H9 (cell line): ENCODE measurements around the gene ECD. TPM values are rescaled to one million over a fixed set of nuclear protein-coding genes. Genes with fewer than 3 reads are reported as not detected.
"Not testable (repeated sequence)": the region's sequence is repeated elsewhere in the genome, so short reads cannot be mapped to it uniquely, and the experiment has no call there.

Experiments used
- DNase-seq: peaks from one replicate; pipeline ENCODE4 v3.0.0-alpha.2; 2017
- H2AFZ ChIP-seq: one replicate; pipeline ENCODE4 v1.6.1; 2013; ENCODE audit warnings: mild to moderate bottlenecking, low read length, control low read depth, moderate library complexity
- H2AK5ac ChIP-seq: 2 replicates; pipeline ENCODE4 v1.6.1; 2013; ENCODE audit warnings: low read length, control low read depth, mixed read lengths; ENCODE audit not compliant: insufficient read length
- H2BK120ac ChIP-seq: one replicate; pipeline ENCODE4 v1.6.1; 2013; ENCODE audit warnings: low read depth, mild to moderate bottlenecking, low read length, control low read depth, inconsistent platforms; ENCODE audit not compliant: poor library complexity, severe bottlenecking
- H2BK12ac ChIP-seq: 2 replicates; pipeline ENCODE4 v1.6.1; 2013; ENCODE audit warnings: low read length, control low read depth, mixed read lengths, low read depth; ENCODE audit not compliant: insufficient read length
- H2BK15ac ChIP-seq: 2 replicates; pipeline ENCODE4 v1.6.1; 2013; ENCODE audit warnings: low read depth, low read length, control low read depth
- H2BK20ac ChIP-seq: one replicate; pipeline ENCODE4 v1.6.1; 2013; ENCODE audit warnings: low read depth, mild to moderate bottlenecking, low read length, control low read depth, inconsistent platforms; ENCODE audit not compliant: poor library complexity, severe bottlenecking
- H2BK5ac ChIP-seq: 2 replicates; pipeline ENCODE4 v1.6.1; 2013; ENCODE audit warnings: low read length, control low read depth, mixed read lengths; ENCODE audit not compliant: insufficient read length
- H3K14ac ChIP-seq: 2 replicates; pipeline ENCODE4 v1.6.1; 2013; ENCODE audit warnings: low read length, control low read depth; ENCODE audit not compliant: insufficient read depth
- H3K18ac ChIP-seq: 2 replicates; pipeline ENCODE4 v1.6.1; 2013; ENCODE audit warnings: low read depth, mild to moderate bottlenecking, mixed read lengths, low read length, control low read depth; ENCODE audit not compliant: insufficient read length
- H3K23ac ChIP-seq: 2 replicates; pipeline ENCODE4 v1.6.1; 2013; ENCODE audit warnings: low read length, control low read depth, mixed read lengths, low read depth; ENCODE audit not compliant: insufficient read length
- H3K23me2 ChIP-seq: 2 replicates; pipeline ENCODE4 v1.6.1; 2013; ENCODE audit warnings: low read depth, mild to moderate bottlenecking, mixed read lengths, low read length, control low read depth; ENCODE audit not compliant: insufficient read length, poor library complexity, severe bottlenecking
- H3K27ac ChIP-seq: 2 replicates; pipeline ENCODE4 v1.5.1; 2013; ENCODE audit warnings: low read length, control low read depth, mixed read lengths, low read depth; ENCODE audit not compliant: insufficient read length
- H3K27me3 ChIP-seq: 2 replicates; pipeline ENCODE4 v1.6.1; 2013; ENCODE audit warnings: low read length, control low read depth, inconsistent platforms; ENCODE audit not compliant: insufficient read depth
- H3K4ac ChIP-seq: 2 replicates; pipeline ENCODE4 v1.6.1; 2013; ENCODE audit warnings: low read depth, mild to moderate bottlenecking, control low read depth, inconsistent platforms, low read length, moderate library complexity
- H3K4me1 ChIP-seq: 2 replicates; pipeline ENCODE4 v1.6.1; 2013; ENCODE audit warnings: low read length, control low read depth, inconsistent platforms; ENCODE audit not compliant: insufficient read depth
- H3K4me2 ChIP-seq: 2 replicates; pipeline ENCODE4 v1.6.1; 2013; ENCODE audit warnings: low read length, control low read depth, mixed read lengths; ENCODE audit not compliant: insufficient read length, insufficient read depth
- H3K56ac ChIP-seq: 2 replicates; pipeline ENCODE4 v1.6.1; 2013; ENCODE audit warnings: low read depth, mild to moderate bottlenecking, mixed read lengths, low read length, control low read depth; ENCODE audit not compliant: insufficient read length
- H3K79me1 ChIP-seq: 2 replicates; pipeline ENCODE4 v1.6.1; 2013; ENCODE audit warnings: low read depth, mild to moderate bottlenecking, moderate library complexity, low read length, control low read depth, inconsistent platforms; ENCODE audit not compliant: insufficient read depth, poor library complexity, severe bottlenecking
- H3K79me2 ChIP-seq: 2 replicates; pipeline ENCODE4 v1.6.1; 2013; ENCODE audit warnings: low read length, control low read depth, inconsistent platforms; ENCODE audit not compliant: insufficient read depth
- H3K9ac ChIP-seq: 2 replicates; pipeline ENCODE4 v1.6.1; 2013; ENCODE audit warnings: low read length, control low read depth, mixed read lengths; ENCODE audit not compliant: insufficient read length; ENCODE audit errors: extremely low read depth
- H3K9me3 ChIP-seq: one replicate; pipeline ENCODE4 v1.6.1; 2013; ENCODE audit warnings: low read depth, low read length, inconsistent platforms; ENCODE audit not compliant: control insufficient read depth
- H3T11ph ChIP-seq: one replicate; pipeline ENCODE4 v1.6.1; 2013; ENCODE audit warnings: mild to moderate bottlenecking, low read length, control low read depth, inconsistent platforms
- H4K20me1 ChIP-seq: one replicate; pipeline ENCODE4 v1.6.1; 2013; ENCODE audit not compliant: control insufficient read depth, insufficient read length, insufficient read depth
- H4K5ac ChIP-seq: 2 replicates; pipeline ENCODE4 v1.6.1; 2013; ENCODE audit warnings: low read depth, mild to moderate bottlenecking, mixed read lengths, low read length, control low read depth; ENCODE audit not compliant: insufficient read length
- H4K8ac ChIP-seq: replicated peaks from 2 replicates; pipeline ENCODE4 v1.6.1; 2013; ENCODE audit warnings: low read length, control low read depth, mixed read lengths, low read depth; ENCODE audit not compliant: insufficient read length
- H4K91ac ChIP-seq: 2 replicates; pipeline ENCODE4 v1.6.1; 2013; ENCODE audit warnings: low read depth, mild to moderate bottlenecking, moderate library complexity, mixed read lengths, low read length, control low read depth; ENCODE audit not compliant: insufficient read length
- H3K27ac Mint-ChIP-seq, 3 experiments: 2 replicates in 2 of 3; 3 replicates in 1 of 3; pipeline ENCODE4 v1.8.0; 2020 to 2021; ENCODE audit warnings: mixed read lengths in 3 of 3, mild to moderate bottlenecking in 1 of 3, moderate library complexity in 1 of 3
- H3K27me3 Mint-ChIP-seq: 2 replicates; pipeline ENCODE4 v1.8.0; 2021; ENCODE audit warnings: low read depth, mild to moderate bottlenecking, moderate library complexity, mixed read lengths
- H3K36me3 Mint-ChIP-seq, 3 experiments: 2 replicates in 2 of 3; 3 replicates in 1 of 3; pipeline ENCODE4 v1.8.0; 2020 to 2021; ENCODE audit warnings: low read depth in 3 of 3, mixed read lengths in 3 of 3; ENCODE audit not compliant: insufficient read depth in 1 of 3
- H3K4me1 Mint-ChIP-seq, 2 experiments: 2 replicates each; pipeline ENCODE4 v1.8.0; 2020; ENCODE audit warnings: mixed read lengths in 2 of 2
- H3K4me3 Mint-ChIP-seq, 2 experiments: 2 replicates in 1 of 2; 3 replicates in 1 of 2; pipeline ENCODE4 v1.8.0; 2020 to 2021; ENCODE audit warnings: mild to moderate bottlenecking in 2 of 2, mixed read lengths in 2 of 2, moderate library complexity in 1 of 2
- H3K9me3 Mint-ChIP-seq, 2 experiments: 2 replicates in 1 of 2; 3 replicates in 1 of 2; pipeline ENCODE4 v1.8.0; 2020; ENCODE audit warnings: mild to moderate bottlenecking in 2 of 2, mixed read lengths in 2 of 2, moderate library complexity in 1 of 2
- CTCF ChIP-seq: fragments of 200-600 bp; sonication (generic); conservative IDR thresholded peaks from 3 replicates; pipeline ENCODE4 v1.8.0; 2021; ENCODE audit warnings: antibody characterized with exemption, mild to moderate bottlenecking
- WGBS: extraction: QIAGEN DNeasy Blood & Tissue Kit; methylation state at CpG from one replicate; pipeline ENCODE4 v1.1.7; 2013; ENCODE audit warnings: missing lambda C conversion rate, low lambda C conversion rate, mixed read lengths; ENCODE audit not compliant: insufficient read length; ENCODE audit errors: extremely low coverage; 5-methylcytosine and 5-hydroxymethylcytosine counted together
- total RNA-seq: library from RNA; stranded (reverse); gene quantifications from 2 replicates; pipeline ENCODE4 v1.2.1, GENCODE V29; 2021

ECD gene
- total RNA-seq, 1 experiment from 2014 or later = 41.6 TPM

GRCh38 chr10:73113551-73113950 is 54.3 kb downstream of the ECD start:
- no peak overlapping the region for H2BK5ac ChIP-seq
- no peaks in the 10 kb centered on the region for H3K23me2 ChIP-seq
- H2BK15ac ChIP-seq = no peak overlapping the region
- no peak for DNase-seq
- no peak overlapping the region for H3K14ac ChIP-seq
- H3K4me1 ChIP-seq = no peaks in the 10 kb centered on the region
- no peak overlapping the region for H2BK20ac ChIP-seq
- no peaks in the 10 kb centered on the region for H4K20me1 ChIP-seq
- H3K4me1 Mint-ChIP-seq = peaks cover 11 to 19% of the 10 kb centered on the region in 2 experiments
- no peak overlapping the region for H4K91ac ChIP-seq
- H3K9ac ChIP-seq = no peak overlapping the region
- no peak overlapping the region for H3K4me2 ChIP-seq
- no peak overlapping the region for H2AFZ ChIP-seq
- no peaks in the 10 kb centered on the region for H3K79me2 ChIP-seq
- H3K27me3 Mint-ChIP-seq = no peaks in the 10 kb centered on the region
- H3T11ph ChIP-seq = no peak overlapping the region
- H3K79me1 ChIP-seq = no peaks in the 10 kb centered on the region
- H3K4me3 Mint-ChIP-seq = no peak overlapping the region
- H2BK12ac ChIP-seq = no peak overlapping the region
- no peak overlapping the region for H3K27ac ChIP-seq
- peaks cover 6 to 13% (median 6%) of the 10 kb centered on the region in 3 experiments; a peak in 5 of 7 replicates for H3K36me3 Mint-ChIP-seq
- H3K23ac ChIP-seq = no peak overlapping the region
- no peak overlapping the region for H3K18ac ChIP-seq
- no peak overlapping the region for H3K27ac Mint-ChIP-seq
- no peak overlapping the region for H4K8ac ChIP-seq
- H4K5ac ChIP-seq = no peak overlapping the region
- H3K9me3 Mint-ChIP-seq = peaks cover 10 to 16% of the 10 kb centered on the region in 2 experiments; a peak in 4 of 5 replicates
- no peaks in the 10 kb centered on the region for H3K27me3 ChIP-seq
- H3K4ac ChIP-seq = no peak overlapping the region
- no peak for TF ChIP-seq CTCF
- no CpG with 5 or more reads among the region's 1 CpG for WGBS
- no peak overlapping the region for H3K56ac ChIP-seq
- no peak overlapping the region for H2BK120ac ChIP-seq
- H2AK5ac ChIP-seq = no peak overlapping the region
- no peaks in the 10 kb centered on the region for H3K9me3 ChIP-seq

GRCh38 chr10:73112032-73112431 is 55.8 kb downstream of the ECD start:
- DNase-seq, H4K91ac ChIP-seq, H3K4me1 ChIP-seq, H3K27ac Mint-ChIP-seq, H4K5ac ChIP-seq, H3K27me3 ChIP-seq, H2AFZ ChIP-seq, H2BK5ac ChIP-seq, H2BK20ac ChIP-seq, H3K56ac ChIP-seq, H3K79me1 ChIP-seq, H3K4me3 Mint-ChIP-seq, H3K4ac ChIP-seq, H3K27me3 Mint-ChIP-seq, H4K20me1 ChIP-seq, H3K79me2 ChIP-seq, H3T11ph ChIP-seq, H2BK15ac ChIP-seq, H3K14ac ChIP-seq, H3K18ac ChIP-seq, H3K9ac ChIP-seq, H3K4me2 ChIP-seq, H2BK120ac ChIP-seq, H4K8ac ChIP-seq, H2BK12ac ChIP-seq, H2AK5ac ChIP-seq, H3K23ac ChIP-seq, H3K27ac ChIP-seq, H3K23me2 ChIP-seq, H3K9me3 ChIP-seq: not testable (repeated sequence)
- peaks cover 6 to 15% (median 10%) of the 10 kb centered on the region in 3 experiments; a peak in 5 of 7 replicates for H3K36me3 Mint-ChIP-seq
- no CpG with 5 or more reads among the region's 13 CpGs for WGBS
- peaks cover 2 to 11% of the 10 kb centered on the region in 2 experiments for H3K4me1 Mint-ChIP-seq
- H3K9me3 Mint-ChIP-seq = peaks cover 12 to 17% of the 10 kb centered on the region in 2 experiments; a peak in 4 of 5 replicates
